Colonic mucosa (tissue), 4 donors: ENCODE data around the gene APOL6. TPM values are rescaled to one million over a fixed set of nuclear protein-coding genes. Genes with fewer than 3 reads are reported as not detected.

Experiments
- DNase-seq: peaks from one replicate; pipeline ENCODE4 v3.0.0-alpha.2; 2020
- H3K27ac ChIP-seq: fragments of 200-600 bp; one replicate; pipeline ENCODE4 v1.8.0; 2021
- H3K27me3 ChIP-seq: fragments of 200-600 bp; one replicate; pipeline ENCODE4 v1.8.0; 2021
- H3K36me3 ChIP-seq: fragments of 200-600 bp; one replicate; pipeline ENCODE4 v1.8.0; 2021
- H3K4me1 ChIP-seq: fragments of 200-600 bp; one replicate; pipeline ENCODE4 v1.8.0; 2021; ENCODE audit warnings: mild to moderate bottlenecking
- H3K4me3 ChIP-seq: fragments of 200-600 bp; one replicate; pipeline ENCODE4 v1.8.0; 2021
- H3K9ac ChIP-seq, 2 donors: one replicate each; pipeline ENCODE4 v1.7.0; 2013; ENCODE audit warnings: control low read depth in 2 of 2, low read depth in 2 of 2, low read length in 2 of 2
- H3K9me3 ChIP-seq: fragments of 200-600 bp; one replicate; pipeline ENCODE4 v1.8.0; 2021
- intact Hi-C: fragments of 100-400 bp; cut with DNase I; formaldehyde crosslinking; loops from one replicate; pipeline ENCODE4 v1.14.1; 2022
- total RNA-seq, 2 donors: library from RNA; stranded (reverse); fragmentation: NEBNext Ultra II Directional in 1 of 2; extraction: Animal tissue kit (Norgen Biotek cat#: 25700) in 1 of 2; gene quantifications; one replicate each; pipeline ENCODE4 v1.2.1, GENCODE V29; 2021
- TF ChIP-seq, protein P1 (sequence below): fragments of 200-600 bp; IDR thresholded peaks from one replicate; pipeline ENCODE4 v1.8.0; 2022; ENCODE audit warnings: antibody characterized with exemption, mild to moderate bottlenecking
- donor health status: healthy.
- donor health status: DM: no; HTN: no; CAD: no.
- donor health status: DM: no; HTN: no; CAD: no.

The APOL6 gene
- total RNA-seq, 2 donors from 2014 or later, result 31.4 to 40.3 TPM

DNA sequence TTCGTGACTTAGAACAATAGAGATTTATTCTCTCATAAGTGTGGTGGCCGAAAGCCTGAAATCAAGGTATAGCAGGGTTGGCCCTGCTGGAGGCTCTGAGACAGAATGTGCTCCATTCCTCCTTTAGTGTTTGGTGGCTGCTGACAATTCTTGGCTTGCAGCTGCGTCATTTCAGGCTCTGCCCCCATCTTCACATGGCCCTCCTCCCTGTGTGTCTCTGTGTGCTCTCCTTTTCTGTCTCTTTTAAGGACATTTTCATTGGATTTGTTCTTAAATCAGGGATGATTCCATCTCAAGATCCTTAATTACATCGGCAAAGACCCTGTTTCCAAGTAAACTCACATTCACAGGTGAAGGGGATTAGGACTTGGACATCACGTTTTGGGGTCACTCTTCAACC is 10.2 kb upstream of the APOL6 start:
- no peaks in the 10 kb centered on the region for H3K27me3 ChIP-seq
- H3K27ac ChIP-seq, result peak overlapping the region; percentile 66
- no peaks in the 10 kb centered on the region for H3K4me1 ChIP-seq
- H3K9me3 ChIP-seq, result no peaks in the 10 kb centered on the region
- H3K9ac ChIP-seq, result peak overlapping the region in 1 of 2 donors; percentile 34
- intact Hi-C loops, result loop anchor here (10.0 kb wide), 1 partner anchor 197 kb away; no protein-coding TSS in a partner anchor
- no peaks in the 10 kb centered on the region for H3K36me3 ChIP-seq
- TF ChIP-seq, protein P1, sequence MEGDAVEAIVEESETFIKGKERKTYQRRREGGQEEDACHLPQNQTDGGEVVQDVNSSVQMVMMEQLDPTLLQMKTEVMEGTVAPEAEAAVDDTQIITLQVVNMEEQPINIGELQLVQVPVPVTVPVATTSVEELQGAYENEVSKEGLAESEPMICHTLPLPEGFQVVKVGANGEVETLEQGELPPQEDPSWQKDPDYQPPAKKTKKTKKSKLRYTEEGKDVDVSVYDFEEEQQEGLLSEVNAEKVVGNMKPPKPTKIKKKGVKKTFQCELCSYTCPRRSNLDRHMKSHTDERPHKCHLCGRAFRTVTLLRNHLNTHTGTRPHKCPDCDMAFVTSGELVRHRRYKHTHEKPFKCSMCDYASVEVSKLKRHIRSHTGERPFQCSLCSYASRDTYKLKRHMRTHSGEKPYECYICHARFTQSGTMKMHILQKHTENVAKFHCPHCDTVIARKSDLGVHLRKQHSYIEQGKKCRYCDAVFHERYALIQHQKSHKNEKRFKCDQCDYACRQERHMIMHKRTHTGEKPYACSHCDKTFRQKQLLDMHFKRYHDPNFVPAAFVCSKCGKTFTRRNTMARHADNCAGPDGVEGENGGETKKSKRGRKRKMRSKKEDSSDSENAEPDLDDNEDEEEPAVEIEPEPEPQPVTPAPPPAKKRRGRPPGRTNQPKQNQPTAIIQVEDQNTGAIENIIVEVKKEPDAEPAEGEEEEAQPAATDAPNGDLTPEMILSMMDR, result no peak
- no peak for DNase-seq
- no peak overlapping the region for H3K4me3 ChIP-seq

- TF ChIP-seq, protein P1, result no peak
- DNase-seq, result peak; percentile 67
- H3K27ac ChIP-seq, result peak overlapping the region; percentile 66
- H3K36me3 ChIP-seq, result no peaks in the 10 kb centered on the region
- peak overlapping the region in 1 of 2 donors; percentile 34 for H3K9ac ChIP-seq
- intact Hi-C loops, result loop anchor here (10.0 kb wide), 1 partner anchor 196 kb away; no protein-coding TSS in a partner anchor
- H3K4me1 ChIP-seq, result no peaks in the 10 kb centered on the region
- H3K27me3 ChIP-seq, result no peaks in the 10 kb centered on the region
- no peaks in the 10 kb centered on the region for H3K9me3 ChIP-seq
- no peak overlapping the region for H3K4me3 ChIP-seq
Observed at GRCh38 chr22:35638410-35638809, 9.8 kb upstream of the APOL6 start.

- Histone ChIP-seq H3K9ac (no peak overlapping the region), H3K27ac (no peak overlapping the region), H3K4me1 (no peaks in the 10 kb centered on the region), H3K9me3 (no peaks in the 10 kb centered on the region), H3K4me3 (no peak overlapping the region), H3K27me3 (no peaks in the 10 kb centered on the region), H3K36me3 (no peaks in the 10 kb centered on the region)
- no peak for DNase-seq
- intact Hi-C loops, result no loop called here
- TF ChIP-seq, protein P1, result no peak
Observed at GRCh38 chr22:35641494-35642120, 6.6 kb upstream of the APOL6 start.

DNA sequence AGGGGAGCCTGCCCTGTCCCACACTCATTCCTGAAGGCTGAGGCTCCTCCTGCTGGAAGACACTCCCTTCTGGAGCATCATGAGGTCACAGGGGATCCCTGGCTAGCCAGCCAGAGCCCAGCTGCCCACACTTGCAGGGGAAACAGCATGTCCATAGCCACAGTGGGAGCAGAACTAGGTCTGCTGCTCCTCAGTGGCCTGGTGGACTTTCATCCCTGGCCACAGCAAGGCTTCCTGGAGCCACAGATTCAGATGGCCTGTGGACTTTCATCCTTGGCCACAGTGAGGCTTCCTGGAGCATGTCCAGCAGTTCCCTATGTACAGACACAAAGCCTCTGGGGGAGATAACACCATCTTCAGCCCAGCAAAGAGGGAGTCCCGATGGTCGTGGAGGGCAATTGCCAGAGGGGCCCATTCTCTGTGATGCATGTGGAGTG is 5.9 kb upstream of the APOL6 start:
- intact Hi-C loops, result no loop called here
- H3K4me1 ChIP-seq, result no peaks in the 10 kb centered on the region
- TF ChIP-seq, protein P1, result no peak

GRCh38 chr22:35643991-35644390 is 4.3 kb upstream of the APOL6 start:
- H3K9me3 ChIP-seq, result no peaks in the 10 kb centered on the region
- TF ChIP-seq, protein P1, result no peak
- no peak for DNase-seq
- H3K27me3 ChIP-seq, result no peaks in the 10 kb centered on the region
- no peak overlapping the region for H3K27ac ChIP-seq
- intact Hi-C loops, result no loop called here
- H3K36me3 ChIP-seq, result no peaks in the 10 kb centered on the region
- H3K9ac ChIP-seq, result no peak overlapping the region
- H3K4me3 ChIP-seq, result no peak overlapping the region
- no peaks in the 10 kb centered on the region for H3K4me1 ChIP-seq

More for the DNA sequence above, 5.9 kb upstream of the APOL6 start:
- Histone ChIP-seq H3K27me3 (no peaks in the 10 kb centered on the region), H3K36me3 (no peaks in the 10 kb centered on the region), H3K27ac (no peak overlapping the region), H3K4me3 (no peak overlapping the region), H3K9ac (no peak overlapping the region), H3K9me3 (no peaks in the 10 kb centered on the region)
- DNase-seq, result peak; percentile 48
